ENCODE measurements around the gene LRP1. TPM values are rescaled to one million over a fixed set of nuclear protein-coding genes. Genes with fewer than 3 reads are reported as not detected.

The LRP1 gene
- total RNA-seq, 2 experiments from 2014 or later, result 0.33 to 0.85 TPM

DNA sequence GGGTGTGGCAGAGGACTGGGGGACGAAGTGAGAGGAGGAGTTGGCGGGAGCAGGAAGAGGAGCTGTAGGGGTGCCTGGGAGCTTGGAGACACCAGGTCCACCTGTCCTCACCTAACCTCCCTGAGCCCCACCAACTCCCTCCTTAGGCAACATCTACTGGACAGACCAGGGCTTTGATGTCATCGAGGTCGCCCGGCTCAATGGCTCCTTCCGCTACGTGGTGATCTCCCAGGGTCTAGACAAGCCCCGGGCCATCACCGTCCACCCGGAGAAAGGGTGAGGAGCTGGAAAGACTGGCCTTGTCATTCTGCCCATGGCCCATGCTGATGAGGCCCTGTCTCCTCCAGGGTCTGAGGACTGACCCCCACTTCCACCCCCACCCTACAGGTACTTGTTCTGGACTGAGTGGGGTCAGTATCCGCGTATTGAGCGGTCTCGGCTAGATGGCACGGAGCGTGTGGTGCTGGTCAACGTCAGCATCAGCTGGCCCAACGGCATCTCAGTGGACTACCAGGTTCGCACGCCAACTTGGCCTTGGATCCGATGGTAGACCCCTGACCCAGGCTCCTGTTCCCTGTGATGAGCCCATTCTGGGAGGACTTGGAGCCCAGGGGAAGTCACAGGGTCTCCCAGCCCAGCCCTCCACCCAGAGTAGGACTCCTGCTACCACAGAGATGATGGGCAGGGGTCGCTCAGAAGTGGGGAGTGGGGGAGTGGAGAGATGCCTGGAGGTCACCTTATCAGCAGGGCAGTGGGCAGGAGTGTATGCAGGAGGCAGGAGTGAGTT lies 55.8 kb downstream of the LRP1 start:
- no peaks in the 10 kb centered on the region for H3K36me3 Mint-ChIP-seq
- peaks cover 2% of the 10 kb centered on the region for H3K4me1 Mint-ChIP-seq
- ATAC-seq (no peak), DNase-seq (no peak)
- H3K4me3 Mint-ChIP-seq, result no peak overlapping the region
- no peaks in the 10 kb centered on the region for H3K27me3 Mint-ChIP-seq
- no peak overlapping the region for H3K27ac Mint-ChIP-seq
- CTCF ChIA-PET, result interaction anchor here (0.9 to 8.2 kb wide), 16 partner anchors 9 to 132 kb away, joined by 3 to 74 read pairs (median 6); partner anchors contain the start of genes LRP1, NEMP1 and STAT6
- no peaks in the 10 kb centered on the region for H3K9me3 Mint-ChIP-seq (ENCODE audit: low read depth)

DNA sequence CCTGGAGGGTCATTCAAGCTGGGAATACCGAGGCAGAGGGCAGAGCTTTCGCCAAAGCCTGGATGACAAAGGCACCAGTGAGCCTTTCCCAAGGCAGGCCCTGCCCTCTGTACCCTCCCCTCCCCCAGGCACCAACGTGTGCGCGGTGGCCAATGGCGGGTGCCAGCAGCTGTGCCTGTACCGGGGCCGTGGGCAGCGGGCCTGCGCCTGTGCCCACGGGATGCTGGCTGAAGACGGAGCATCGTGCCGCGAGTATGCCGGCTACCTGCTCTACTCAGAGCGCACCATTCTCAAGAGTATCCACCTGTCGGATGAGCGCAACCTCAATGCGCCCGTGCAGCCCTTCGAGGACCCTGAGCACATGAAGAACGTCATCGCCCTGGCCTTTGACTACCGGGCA lies 57.1 kb downstream of the LRP1 start:
- Mint-ChIP-seq H3K27ac (no peak overlapping the region), H3K36me3 (no peaks in the 10 kb centered on the region), H3K4me1 (peaks cover 2% of the 10 kb centered on the region), H3K27me3 (no peaks in the 10 kb centered on the region), H3K4me3 (no peak overlapping the region), H3K9me3 (ENCODE audit: low read depth) (no peaks in the 10 kb centered on the region)
- ATAC-seq (no peak), DNase-seq (no peak)
- CTCF ChIA-PET, result interaction anchor here (1.3 to 8.2 kb wide), 5 partner anchors 13 to 174 kb away, joined by 3 to 74 read pairs (median 6); no protein-coding TSS in a partner anchor

DNA sequence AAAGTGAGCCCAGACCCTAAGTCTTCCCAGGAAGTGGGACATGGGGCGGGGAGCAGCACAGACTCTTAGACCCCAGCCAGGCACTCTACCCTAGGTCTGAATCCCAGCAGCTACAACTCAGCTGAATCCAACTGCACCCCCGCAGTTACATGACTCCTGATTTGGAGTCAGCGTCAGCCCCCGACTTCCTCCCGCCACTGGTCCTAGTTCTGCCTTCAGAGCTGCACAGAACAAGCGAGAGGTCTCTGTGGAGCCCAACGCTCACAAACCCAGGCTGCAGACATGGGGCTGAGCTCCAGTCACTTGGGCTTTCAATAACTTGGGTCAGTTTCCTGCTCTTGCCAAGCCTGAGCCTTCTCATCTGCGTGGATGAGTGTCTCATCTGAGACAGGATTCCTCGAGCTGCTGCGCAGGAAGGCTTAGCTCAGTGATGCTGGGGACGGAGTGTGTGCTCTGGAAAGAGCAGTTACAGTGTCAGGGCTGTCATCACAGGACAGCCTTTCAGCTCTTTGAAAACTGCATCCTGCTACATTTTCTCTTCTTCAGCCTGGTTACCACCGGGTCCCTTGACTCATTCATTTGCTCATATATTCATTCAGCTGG lies 57.7 kb downstream of the LRP1 start:
- Mint-ChIP-seq H3K4me1 (peaks cover 2% of the 10 kb centered on the region), H3K36me3 (no peaks in the 10 kb centered on the region), H3K4me3 (no peak overlapping the region), H3K27ac (no peak overlapping the region), H3K9me3 (ENCODE audit: low read depth) (no peaks in the 10 kb centered on the region), H3K27me3 (no peaks in the 10 kb centered on the region)
- ATAC-seq (no peak), DNase-seq (no peak)
- CTCF ChIA-PET, result interaction anchor here (0.8 to 8.2 kb wide), 10 partner anchors 10 to 175 kb away, joined by 3 to 74 read pairs (median 5); no protein-coding TSS in a partner anchor

DNA sequence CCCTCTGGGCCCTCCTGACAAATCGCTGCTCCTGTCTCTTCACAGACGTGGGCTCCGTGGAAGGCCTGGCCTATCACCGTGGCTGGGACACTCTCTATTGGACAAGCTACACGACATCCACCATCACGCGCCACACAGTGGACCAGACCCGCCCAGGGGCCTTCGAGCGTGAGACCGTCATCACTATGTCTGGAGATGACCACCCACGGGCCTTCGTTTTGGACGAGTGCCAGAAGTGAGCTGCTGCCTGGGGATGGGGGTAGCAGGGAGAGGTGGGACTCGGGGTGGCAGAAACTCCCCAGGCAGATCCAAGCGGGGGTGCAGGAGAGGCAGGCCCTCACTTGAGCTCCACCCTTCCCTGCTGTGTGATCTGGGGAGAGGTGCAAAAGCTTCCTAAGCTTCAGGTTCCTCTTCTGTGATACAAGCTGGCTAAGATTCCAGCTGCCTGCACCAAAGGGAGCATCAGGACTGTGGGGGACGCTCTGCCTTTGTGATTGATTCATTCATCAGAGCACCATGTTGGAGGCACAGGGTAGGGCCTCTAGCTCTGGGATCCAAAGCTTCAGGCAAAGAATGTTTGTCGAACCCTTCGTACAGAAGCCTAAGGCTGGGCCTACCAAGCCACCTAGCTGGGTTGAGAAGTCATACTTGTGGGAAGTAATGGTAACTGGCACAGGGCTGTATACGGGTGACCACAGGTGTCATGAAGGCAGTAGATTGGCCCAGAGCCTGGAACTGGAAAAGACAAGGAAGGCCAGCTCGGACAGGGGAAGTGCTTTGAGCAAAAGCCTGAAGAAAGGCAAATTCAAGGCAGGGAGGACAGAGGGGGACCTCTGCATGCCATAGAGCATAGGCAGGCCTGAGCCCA lies 59.2 kb downstream of the LRP1 start:
- ATAC-seq, result no peak
- H3K27ac Mint-ChIP-seq, result no peak overlapping the region
- no peaks in the 10 kb centered on the region for H3K36me3 Mint-ChIP-seq
- H3K4me1 Mint-ChIP-seq, result peaks cover 2% of the 10 kb centered on the region
- H3K4me3 Mint-ChIP-seq, result no peak overlapping the region
- H3K27me3 Mint-ChIP-seq, result no peaks in the 10 kb centered on the region
- no peak for DNase-seq
- no peaks in the 10 kb centered on the region for H3K9me3 Mint-ChIP-seq (ENCODE audit: low read depth)
- CTCF ChIA-PET, result interaction anchor here (0.8 to 2.0 kb wide), 7 partner anchors 9 to 76 kb away, joined by 3 to 11 read pairs (median 5); partner anchors contain the start of gene STAT6

DNA sequence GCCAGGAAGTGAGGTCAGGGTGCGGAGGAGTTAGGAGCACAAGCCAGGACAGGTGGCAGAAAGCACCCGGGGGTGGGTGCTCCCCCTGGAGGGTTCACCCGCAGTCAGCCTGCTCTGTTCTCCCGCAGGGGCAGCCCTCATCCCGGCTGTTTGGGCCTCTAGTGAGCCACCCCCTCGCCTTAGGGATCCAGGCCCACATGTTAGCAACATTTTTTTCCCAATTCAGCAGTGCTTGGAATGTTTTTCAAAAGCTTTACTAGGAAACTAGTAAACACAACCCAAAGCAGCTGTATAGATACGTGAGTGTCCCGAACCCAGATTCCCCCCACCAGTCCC lies 59.8 kb downstream of the LRP1 start:
- ATAC-seq (no peak), DNase-seq (no peak)
- no peak overlapping the region for H3K4me3 Mint-ChIP-seq
- H3K27ac Mint-ChIP-seq, result no peak overlapping the region
- no peaks in the 10 kb centered on the region for H3K36me3 Mint-ChIP-seq
- no peaks in the 10 kb centered on the region for H3K4me1 Mint-ChIP-seq
- CTCF ChIA-PET, result interaction anchor here (0.9 to 2.0 kb wide), 5 partner anchors 14 to 119 kb away, joined by 3 to 8 read pairs (median 4); partner anchors contain the start of gene STAT6
- H3K9me3 Mint-ChIP-seq (ENCODE audit: low read depth), result no peaks in the 10 kb centered on the region
- H3K27me3 Mint-ChIP-seq, result no peaks in the 10 kb centered on the region

DNA sequence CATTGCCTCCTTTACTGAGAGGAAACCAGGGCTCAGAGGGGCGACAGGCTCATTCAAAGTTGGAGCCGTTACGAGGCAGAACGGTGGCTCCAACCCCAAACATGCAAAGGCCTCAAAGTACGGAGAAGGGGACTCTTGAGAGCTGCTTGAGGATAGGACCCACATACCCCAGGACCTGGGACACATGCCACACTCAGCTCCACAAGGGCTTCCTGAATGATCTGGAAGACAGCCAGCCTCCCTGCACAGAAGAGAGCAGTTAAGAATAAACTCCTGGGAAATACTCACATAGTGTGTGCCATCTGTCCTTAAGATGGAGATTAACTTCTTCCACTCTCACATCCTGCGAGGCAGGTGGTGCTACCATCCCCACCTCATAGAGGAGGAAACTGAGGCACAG lies 61.8 kb downstream of the LRP1 start:
- CTCF ChIA-PET, result no interaction called here
- Mint-ChIP-seq H3K27me3 (no peaks in the 10 kb centered on the region), H3K27ac (no peak overlapping the region), H3K4me3 (no peak overlapping the region), H3K9me3 (ENCODE audit: low read depth) (no peaks in the 10 kb centered on the region), H3K36me3 (no peaks in the 10 kb centered on the region), H3K4me1 (no peaks in the 10 kb centered on the region)
- DNase-seq, result no peak
- no peak for ATAC-seq

DNA sequence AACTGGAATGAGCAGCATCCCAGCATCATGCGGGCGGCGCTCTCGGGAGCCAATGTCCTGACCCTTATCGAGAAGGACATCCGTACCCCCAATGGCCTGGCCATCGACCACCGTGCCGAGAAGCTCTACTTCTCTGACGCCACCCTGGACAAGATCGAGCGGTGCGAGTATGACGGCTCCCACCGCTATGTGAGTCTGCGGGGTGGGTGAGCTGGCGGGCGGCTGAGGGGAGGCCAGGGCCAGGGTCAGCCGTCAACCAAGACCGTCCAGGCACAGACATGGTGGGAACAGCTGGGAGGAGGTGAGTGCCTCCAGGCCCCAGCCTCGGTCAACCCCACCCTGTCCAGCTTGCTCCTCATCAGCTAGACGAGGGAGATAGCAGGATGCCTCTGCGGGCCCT lies 62.5 kb downstream of the LRP1 start:
- CTCF ChIA-PET, result interaction anchor here (0.6 to 1.4 kb wide), 2 partner anchors 8 to 1185 kb away, joined by 3 to 4 read pairs; no protein-coding TSS in a partner anchor
- no peak for ATAC-seq
- Mint-ChIP-seq H3K27me3 (no peaks in the 10 kb centered on the region), H3K4me1 (no peaks in the 10 kb centered on the region), H3K27ac (no peak overlapping the region), H3K4me3 (no peak overlapping the region), H3K9me3 (ENCODE audit: low read depth) (no peaks in the 10 kb centered on the region), H3K36me3 (no peaks in the 10 kb centered on the region)
- DNase-seq, result no peak

DNA sequence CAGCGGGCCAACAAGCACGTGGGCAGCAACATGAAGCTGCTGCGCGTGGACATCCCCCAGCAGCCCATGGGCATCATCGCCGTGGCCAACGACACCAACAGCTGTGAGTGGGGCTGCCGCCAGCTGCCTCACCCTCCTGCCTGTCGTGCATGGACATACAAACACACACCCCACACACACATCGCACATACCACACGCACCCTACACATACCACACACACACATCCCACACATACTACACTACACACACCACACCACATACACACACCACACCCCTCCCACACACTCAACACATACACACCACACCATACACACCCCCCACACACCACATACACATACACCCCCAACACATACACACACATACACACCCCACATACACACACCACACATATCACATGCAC lies 63.1 kb downstream of the LRP1 start:
- Mint-ChIP-seq H3K9me3 (ENCODE audit: low read depth) (no peaks in the 10 kb centered on the region), H3K4me1 (no peaks in the 10 kb centered on the region), H3K27ac (no peak overlapping the region), H3K27me3 (no peaks in the 10 kb centered on the region), H3K36me3 (no peaks in the 10 kb centered on the region), H3K4me3 (no peak overlapping the region)
- CTCF ChIA-PET, result interaction anchor here (0.6 to 1.4 kb wide), 2 partner anchors 9 to 1186 kb away, joined by 3 to 4 read pairs; no protein-coding TSS in a partner anchor
- ATAC-seq (no peak), DNase-seq (no peak)

DNA sequence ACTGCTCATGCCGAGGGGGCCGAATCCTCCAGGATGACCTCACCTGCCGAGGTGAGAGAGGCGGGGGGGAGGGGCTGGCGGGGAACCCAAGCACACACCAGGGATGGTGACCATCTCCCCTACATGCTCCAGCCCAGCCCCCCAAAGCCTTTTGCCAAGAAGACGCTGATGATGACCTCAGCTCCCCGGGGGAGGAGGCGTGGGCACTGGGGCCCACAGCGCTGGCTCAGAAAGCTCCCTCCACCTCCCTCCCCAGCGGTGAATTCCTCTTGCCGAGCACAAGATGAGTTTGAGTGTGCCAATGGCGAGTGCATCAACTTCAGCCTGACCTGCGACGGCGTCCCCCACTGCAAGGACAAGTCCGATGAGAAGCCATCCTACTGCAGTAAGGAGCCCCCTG lies 64.6 kb downstream of the LRP1 start:
- no peak overlapping the region for H3K27ac Mint-ChIP-seq
- H3K9me3 Mint-ChIP-seq (ENCODE audit: low read depth), result no peaks in the 10 kb centered on the region
- H3K4me3 Mint-ChIP-seq, result no peak overlapping the region
- ATAC-seq (no peak), DNase-seq (no peak)
- H3K36me3 Mint-ChIP-seq, result no peaks in the 10 kb centered on the region
- no peaks in the 10 kb centered on the region for H3K4me1 Mint-ChIP-seq
- CTCF ChIA-PET, result interaction anchor here (1.1 kb wide), 1 partner anchor 9 kb away, joined by 6 read pairs; no protein-coding TSS in a partner anchor
- no peaks in the 10 kb centered on the region for H3K27me3 Mint-ChIP-seq

DNA sequence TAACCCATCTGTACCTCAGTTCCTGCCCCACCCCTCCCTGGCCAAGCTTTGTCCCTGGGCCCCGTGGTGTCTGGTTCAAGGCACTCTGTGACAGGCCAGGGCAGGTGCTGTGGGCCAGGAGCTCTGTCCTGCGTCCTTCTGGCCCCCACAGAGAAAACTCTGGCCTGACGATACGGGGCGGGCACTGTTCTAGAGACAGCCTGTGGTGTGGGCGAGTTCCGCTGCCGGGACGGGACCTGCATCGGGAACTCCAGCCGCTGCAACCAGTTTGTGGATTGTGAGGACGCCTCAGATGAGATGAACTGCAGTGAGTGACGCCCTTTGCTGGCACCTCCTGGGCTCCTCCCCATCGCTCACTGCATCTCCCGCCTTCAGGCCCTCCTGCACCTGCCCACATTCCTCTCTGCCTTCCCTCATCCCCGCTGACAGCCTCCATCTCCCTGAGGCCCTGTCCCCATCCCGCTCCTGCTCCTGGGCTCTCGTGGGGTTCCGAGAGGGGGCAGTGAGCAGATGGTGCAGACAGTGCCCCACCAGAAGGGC lies 65.5 kb downstream of the LRP1 start:
- Mint-ChIP-seq H3K36me3 (no peaks in the 10 kb centered on the region), H3K9me3 (ENCODE audit: low read depth) (no peaks in the 10 kb centered on the region), H3K27me3 (no peaks in the 10 kb centered on the region), H3K27ac (no peak overlapping the region), H3K4me1 (no peaks in the 10 kb centered on the region), H3K4me3 (no peak overlapping the region)
- no peak for ATAC-seq
- DNase-seq, result no peak
- CTCF ChIA-PET, result no interaction called here

DNA sequence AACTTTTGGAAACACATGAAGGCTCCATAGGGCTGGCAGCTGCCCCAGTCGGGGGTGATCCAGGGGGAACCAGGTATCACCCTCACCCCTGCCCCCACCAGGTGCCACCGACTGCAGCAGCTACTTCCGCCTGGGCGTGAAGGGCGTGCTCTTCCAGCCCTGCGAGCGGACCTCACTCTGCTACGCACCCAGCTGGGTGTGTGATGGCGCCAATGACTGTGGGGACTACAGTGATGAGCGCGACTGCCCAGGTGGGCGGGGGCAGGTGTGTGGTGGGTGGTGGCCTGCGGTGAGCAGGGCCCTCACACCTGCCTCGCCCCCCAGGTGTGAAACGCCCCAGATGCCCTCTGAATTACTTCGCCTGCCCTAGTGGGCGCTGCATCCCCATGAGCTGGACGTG lies 66.0 kb downstream of the LRP1 start:
- no peak for ATAC-seq
- no peaks in the 10 kb centered on the region for H3K27me3 Mint-ChIP-seq

DNA sequence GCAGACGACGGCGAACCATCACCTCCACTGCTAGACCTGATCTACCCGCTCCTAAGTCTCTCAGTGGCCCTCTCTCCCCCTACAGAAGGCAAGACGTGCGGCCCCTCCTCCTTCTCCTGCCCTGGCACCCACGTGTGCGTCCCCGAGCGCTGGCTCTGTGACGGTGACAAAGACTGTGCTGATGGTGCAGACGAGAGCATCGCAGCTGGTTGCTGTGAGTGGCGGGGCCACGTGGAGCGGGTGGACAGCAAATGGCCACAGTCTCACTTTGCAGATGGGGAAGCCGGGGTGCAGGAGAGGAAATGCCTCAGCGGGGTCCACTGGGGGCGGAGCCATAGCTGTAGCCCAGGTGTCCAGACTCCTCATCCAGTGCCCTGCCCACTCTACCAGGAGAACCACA lies 66.9 kb downstream of the LRP1 start:
- no peaks in the 10 kb centered on the region for H3K36me3 Mint-ChIP-seq
- no peak for ATAC-seq
- no peaks in the 10 kb centered on the region for H3K4me1 Mint-ChIP-seq
- H3K9me3 Mint-ChIP-seq (ENCODE audit: low read depth), result no peaks in the 10 kb centered on the region
- H3K4me3 Mint-ChIP-seq, result no peak overlapping the region
- DNase-seq, result no peak
- no peak overlapping the region for H3K27ac Mint-ChIP-seq
- CTCF ChIA-PET, result interaction anchor here (1.8 kb wide), 1 partner anchor 45 kb away, joined by 5 read pairs; no protein-coding TSS in a partner anchor
- no peaks in the 10 kb centered on the region for H3K27me3 Mint-ChIP-seq

More for the DNA sequence above, 66.0 kb downstream of the LRP1 start:
- H3K36me3 Mint-ChIP-seq, result no peaks in the 10 kb centered on the region
- DNase-seq, result no peak
- no peaks in the 10 kb centered on the region for H3K4me1 Mint-ChIP-seq
- H3K9me3 Mint-ChIP-seq (ENCODE audit: low read depth), result no peaks in the 10 kb centered on the region
- CTCF ChIA-PET, result no interaction called here
- no peak overlapping the region for H3K4me3 Mint-ChIP-seq
- no peak overlapping the region for H3K27ac Mint-ChIP-seq
